HepG2 (cell line): ENCODE results near the gene RPH3AL. TPM values are rescaled to one million over a fixed set of nuclear protein-coding genes. Genes with fewer than 3 reads are reported as not detected.
A peak's percentile ranks its signal among the peaks of the same experiment; 100 is the strongest.

Source experiments
- ADNP ChIP-seq: sonication (generic); formaldehyde crosslinking; IDR thresholded peaks from 2 replicates; pipeline ENCODE4 v1.4.0; 2020; ENCODE audit warnings: missing genetic modification reagents
- AHR ChIP-seq: IDR thresholded peaks from 2 replicates; pipeline ENCODE4 v1.6.1; 2018; ENCODE audit warnings: missing genetic modification reagents, missing compliant biosample characterization
- ATF4 ChIP-seq, 2 experiments: fragments of 450-650 bp in 1 of 2; sonication (generic) in 1 of 2; formaldehyde crosslinking; IDR thresholded peaks; 2 replicates each; pipeline versions ENCODE4 v1.5.0 to v1.8.0; 2020 to 2022; ENCODE audit warnings: mild to moderate bottlenecking in 1 of 2, missing genetic modification reagents in 1 of 2
- ERF ChIP-seq: IDR thresholded peaks from 2 replicates; pipeline ENCODE4 v1.6.1; 2018; ENCODE audit warnings: missing biosample characterization, missing genetic modification reagents
- GATAD2A ChIP-seq: IDR thresholded peaks from 2 replicates; pipeline ENCODE4 v1.6.1; 2016
- HES4 ChIP-seq: sonication (generic); formaldehyde crosslinking; IDR thresholded peaks from 2 replicates; pipeline ENCODE4 v1.9.0; 2021; ENCODE audit warnings: mild to moderate bottlenecking, missing genetic modification reagents, borderline replicate concordance
- KIAA2018 ChIP-seq: sonication (generic); formaldehyde crosslinking; IDR thresholded peaks from 2 replicates; pipeline ENCODE4 v1.5.0; 2020; ENCODE audit warnings: mild to moderate bottlenecking, missing genetic modification reagents, borderline replicate concordance
- MTA3 ChIP-seq: sonication (generic); formaldehyde crosslinking; IDR thresholded peaks from 2 replicates; pipeline ENCODE4 v1.4.0; 2020; ENCODE audit warnings: missing genetic modification reagents
- MYC ChIP-seq: sonication (generic); formaldehyde crosslinking; IDR thresholded peaks from 2 replicates; pipeline ENCODE4 v1.9.0; 2021; ENCODE audit warnings: missing genetic modification reagents, borderline replicate concordance
- PRMT3 ChIP-seq: sonication (generic); formaldehyde crosslinking; IDR thresholded peaks from 2 replicates; pipeline ENCODE4 v1.8.1; 2022; ENCODE audit warnings: low read depth, mild to moderate bottlenecking, moderate library complexity, missing genetic modification reagents, borderline replicate concordance
- RARA ChIP-seq: IDR thresholded peaks from 2 replicates; pipeline ENCODE4 v1.6.1; 2016; ENCODE audit warnings: missing genetic modification reagents, missing compliant biosample characterization
- TSC22D2 ChIP-seq: sonication (generic); formaldehyde crosslinking; IDR thresholded peaks from 2 replicates; pipeline ENCODE4 v1.5.1; 2020; ENCODE audit warnings: missing genetic modification reagents, mild to moderate bottlenecking, borderline replicate concordance
- ZFP1 ChIP-seq: IDR thresholded peaks from 2 replicates; pipeline ENCODE4 v1.6.1; 2016
- ZFX ChIP-seq: sonication (generic); formaldehyde crosslinking; IDR thresholded peaks from 2 replicates; pipeline ENCODE4 v1.4.0; 2020; ENCODE audit warnings: mild to moderate bottlenecking, low read depth, missing genetic modification reagents, moderate library complexity
- ZGPAT ChIP-seq: IDR thresholded peaks from 2 replicates; pipeline ENCODE4 v1.6.1; 2016; ENCODE audit warnings: mild to moderate bottlenecking
- ZKSCAN8 ChIP-seq: IDR thresholded peaks from 2 replicates; pipeline ENCODE4 v1.6.1; 2016; ENCODE audit warnings: borderline replicate concordance, missing genetic modification reagents, missing compliant biosample characterization
- ZNF33A ChIP-seq: sonication (generic); formaldehyde crosslinking; IDR thresholded peaks from 2 replicates; pipeline ENCODE4 v1.5.1; 2020; ENCODE audit warnings: missing genetic modification reagents, mild to moderate bottlenecking, moderate library complexity, borderline replicate concordance
- ZNF501 ChIP-seq: sonication (generic); formaldehyde crosslinking; IDR thresholded peaks from 2 replicates; pipeline ENCODE4 v1.5.1; 2020; ENCODE audit warnings: mild to moderate bottlenecking, moderate library complexity, missing genetic modification reagents
- ZNF775 ChIP-seq: sonication (generic); formaldehyde crosslinking; IDR thresholded peaks from 2 replicates; pipeline ENCODE4 v1.4.0; 2020; ENCODE audit warnings: missing genetic modification reagents, mild to moderate bottlenecking, moderate library complexity, borderline replicate concordance
- ZNF777 ChIP-seq: sonication (generic); formaldehyde crosslinking; IDR thresholded peaks from 2 replicates; pipeline ENCODE4 v1.4.0; 2020; ENCODE audit warnings: missing genetic modification reagents
- polyA plus RNA-seq, 8 experiments: library from polyadenylated mRNA; depleted of rRNA in 3 of 8; stranded (reverse) in 7 of 8; unstranded in 1 of 8; fragments of >200 nt; fragmentation: Illumina TruSeq in 4 of 8; extraction: Trizol in 4 of 8; gene quantifications; 2 replicates each; pipeline versions ENCODE4 v1.2.1 to v1.2.3, GENCODE V29; 2011 to 2016; ENCODE audit warnings: low read depth in 4 of 8, missing spikeins in 1 of 8, mixed read lengths in 1 of 8; ENCODE audit not compliant: insufficient read depth in 1 of 8
- total RNA-seq, 5 experiments: library from RNA; depleted of rRNA; stranded (reverse); fragments of >200 nt; fragmentation: Illumina TruSeq; extraction: Trizol; gene quantifications; 2 replicates each; pipeline ENCODE4 v1.2.3, GENCODE V29; 2016; ENCODE audit warnings: low read depth in 1 of 5

RPH3AL gene
- total and polyA plus RNA-seq, 2 of the 13 experiments (the other 11 are each of a cell fraction or from before 2014, with no cell fraction given) = 7.8 to 16.4 TPM

GRCh38 chr17:338442-339192 is 14.0 kb downstream of the RPH3AL start (continued):
- TF ChIP-seq GATAD2A (peak; percentile 63), RARA (CRISPR knock-in tag) (peak; percentile 68), PRMT3 (no peak), ZGPAT (CRISPR knock-in tag) (0 out of 2 replicates have a peak, but pooled peaks have one; percentile 31), MYC (CRISPR knock-in tag) (0 out of 2 replicates have a peak, but pooled peaks have one; percentile 48), ZNF777 (peak; percentile 28; the same call in 1 of the 2 replicates), AHR (CRISPR knock-in tag) (no peak), HES4 (CRISPR knock-in tag) (no peak), ZNF501 (CRISPR knock-in tag) (no peak), KIAA2018 (CRISPR knock-in tag) (no peak), MTA3 (no peak), ZFP1 (CRISPR knock-in tag) (no peak), ATF4 (CRISPR knock-in tag; IDR thresholded peaks at IDR 0.05) (0 out of 4 replicates have a peak, but pooled peaks of 1 of the 2 experiments have one; percentile 27), ERF (CRISPR knock-in tag) (peak; percentile 30; the same call in 1 of the 2 replicates), TSC22D2 (CRISPR knock-in tag) (no peak), ZKSCAN8 (CRISPR knock-in tag) (peak; percentile 64; the same call in 1 of the 2 replicates), ZNF775 (CRISPR knock-in tag) (no peak), ADNP (CRISPR knock-in tag) (no peak), ZFX (peak; percentile 83), ZNF33A (CRISPR knock-in tag) (no peak)
